ENCODE measurements around the gene GMDS. TPM values are rescaled to one million over a fixed set of nuclear protein-coding genes. Genes with fewer than 3 reads are reported as not detected.

The GMDS gene
- total and polyA plus RNA-seq, 2 experiments from 2014 or later = 30.1 to 36.5 TPM

GRCh38 chr6:1577146-1577680, 668.2 kb downstream of the GMDS start (continued):
- TF ChIP-seq ZNF462 (CRISPR knock-in tag; IDR thresholded peaks at IDR 0.05) (no peak), JUNB (IDR thresholded peaks at IDR 0.05; ENCODE audit: unreplicated experiment) (no peak)

GRCh38 chr6:1576711-1577110, 668.7 kb downstream of the GMDS start:
- H3K4me2 ChIP-seq = no peak overlapping the region
- no peak overlapping the region for H3K27ac ChIP-seq (ENCODE audit: low read depth)
- Mint-ChIP-seq H3K36me3 (ENCODE audit: low read depth) (no peaks in the 10 kb centered on the region), H3K4me1 (peaks cover 34% of the 10 kb centered on the region), H3K27me3 (ENCODE audit: insufficient read depth, low read depth, poor library complexity) (peaks cover 15% of the 10 kb centered on the region), H3K9me3 (no peaks in the 10 kb centered on the region), H3K27ac (no peak overlapping the region), H3K4me3 (no peak overlapping the region)
- H3K79me2 ChIP-seq (replicated peaks; ENCODE audit: insufficient read depth) = no peaks in the 10 kb centered on the region
- DNase-seq (ENCODE audit: low spot score) (no peak), ATAC-seq (no peak)
- peaks cover 14% of the 10 kb centered on the region for H3K4me1 ChIP-seq (ENCODE audit: insufficient read depth)
- H3K9me2 ChIP-seq (ENCODE audit: insufficient read depth) = no peaks in the 10 kb centered on the region
- TF ChIP-seq ZNF114 (CRISPR knock-in tag; IDR thresholded peaks at IDR 0.05) (no peak), POLR2AphosphoS5 (IDR thresholded peaks at IDR 0.05; ENCODE audit: low read depth) (no peak), NANOG (IDR thresholded peaks at IDR 0.05; ENCODE audit: borderline replicate concordance) (no peak), REST (IDR thresholded peaks at IDR 0.05; ENCODE audit: unreplicated experiment) (no peak)
- H3K27me3 ChIP-seq (ENCODE audit: insufficient read depth) = no peaks in the 10 kb centered on the region
- H3F3A ChIP-seq (replicated peaks; ENCODE audit: low read depth) = no peaks in the 10 kb centered on the region
- H3K4me3 ChIP-seq = no peak overlapping the region
- H4K20me1 ChIP-seq (replicated peaks; ENCODE audit: insufficient read depth) = no peaks in the 10 kb centered on the region
- H3K36me3 ChIP-seq (ENCODE audit: insufficient read depth) = no peaks in the 10 kb centered on the region
- no peak overlapping the region for H2AFZ ChIP-seq
